Neutrophil (primary cell): ENCODE results near the gene CYP4F2.
"Not testable (repeated sequence)": the region's sequence is repeated elsewhere in the genome, so short reads cannot be mapped to it uniquely, and the experiment has no call there.

ENCODE experiments used
- H3K27ac ChIP-seq: fragments of 200-600 bp; sonication (generic); 2 replicates; pipeline ENCODE4 v1.5.1; 2016; ENCODE audit warnings: mild to moderate bottlenecking, moderate library complexity
- H3K27me3 ChIP-seq: fragments of 200-600 bp; sonication (generic); 2 replicates; pipeline ENCODE4 v1.6.0; 2016; ENCODE audit warnings: mild to moderate bottlenecking
- H3K36me3 ChIP-seq: fragments of 200-600 bp; sonication (generic); 2 replicates; pipeline ENCODE4 v1.5.1; 2017
- H3K4me1 ChIP-seq, 2 experiments: fragments of 200-600 bp in 1 of 2; sonication (generic) in 1 of 2; 1 replicate in 1 of 2; 2 replicates in 1 of 2; pipeline versions ENCODE4 v1.5.1 to v1.6.1; 2013 to 2016; ENCODE audit warnings: low read depth in 1 of 2, low read length in 1 of 2, mild to moderate bottlenecking in 1 of 2, moderate library complexity in 1 of 2; ENCODE audit not compliant: control insufficient read depth in 1 of 2, insufficient read depth in 1 of 2
- H3K4me3 ChIP-seq, 2 experiments: fragments of 200-600 bp in 1 of 2; sonication (generic) in 1 of 2; 1 replicate in 1 of 2; 2 replicates in 1 of 2; pipeline ENCODE4 v1.5.1; 2013 to 2016; ENCODE audit warnings: low read depth in 1 of 2, low read length in 1 of 2, mild to moderate bottlenecking in 1 of 2, moderate library complexity in 1 of 2
- H3K9me3 ChIP-seq: fragments of 200-600 bp; sonication (generic); 2 replicates; pipeline ENCODE4 v1.5.1; 2016
- CTCF ChIP-seq: fragments of 200-600 bp; sonication (generic); IDR thresholded peaks from 2 replicates; pipeline ENCODE4 v1.5.1; 2016; ENCODE audit warnings: antibody characterized with exemption

Gene CYP4F2

GRCh38 chr19:15836330-15837220 is 61.3 kb downstream of the CYP4F2 start:
- H3K4me3 ChIP-seq, result peak overlapping the region; percentile 67 to 81

GRCh38 chr19:15835565-15836329 is 62.1 kb downstream of the CYP4F2 start:
- not testable (repeated sequence) for H3K36me3 ChIP-seq, H3K27me3 ChIP-seq, H3K9me3 ChIP-seq
- peak overlapping the region; percentile 97 for H3K27ac ChIP-seq
- peaks cover 19 to 21% of the 10 kb centered on the region in 2 experiments for H3K4me1 ChIP-seq
- peak overlapping the region; percentile 67 to 81 for H3K4me3 ChIP-seq

More at GRCh38 chr19:15836330-15837220, 61.3 kb downstream of the CYP4F2 start:
- H3K36me3 ChIP-seq, result no peaks in the 10 kb centered on the region
- no peaks in the 10 kb centered on the region for H3K27me3 ChIP-seq
- peak; percentile 14 for TF ChIP-seq CTCF
- H3K27ac ChIP-seq, result peak overlapping the region; percentile 97
- peaks cover 19 to 21% of the 10 kb centered on the region in 2 experiments for H3K4me1 ChIP-seq
- no peaks in the 10 kb centered on the region for H3K9me3 ChIP-seq

GRCh38 chr19:15834232-15834631 is 63.6 kb downstream of the CYP4F2 start:
- not testable (repeated sequence) for H3K27ac ChIP-seq, H3K27me3 ChIP-seq, H3K36me3 ChIP-seq, H3K4me3 ChIP-seq, H3K9me3 ChIP-seq
- peaks cover 19 to 21% of the 10 kb centered on the region in 2 experiments for H3K4me1 ChIP-seq

GRCh38 chr19:15831626-15832025 is 66.2 kb downstream of the CYP4F2 start:
- no peak for TF ChIP-seq CTCF
- no peaks in the 10 kb centered on the region for H3K9me3 ChIP-seq
- H3K27me3 ChIP-seq, result no peaks in the 10 kb centered on the region
- H3K4me3 ChIP-seq, result no peak overlapping the region
- H3K4me1 ChIP-seq, result peaks cover 10% of the 10 kb centered on the region in 2 experiments
- H3K27ac ChIP-seq, result no peak overlapping the region
- H3K36me3 ChIP-seq, result no peaks in the 10 kb centered on the region

- Histone ChIP-seq H3K9me3 (no peaks in the 10 kb centered on the region), H3K4me1 (no peaks in the 10 kb centered on the region), H3K27ac (no peak overlapping the region), H3K27me3 (no peaks in the 10 kb centered on the region), H3K36me3 (no peaks in the 10 kb centered on the region), H3K4me3 (no peak overlapping the region)
- no peak for TF ChIP-seq CTCF
Measured at GRCh38 chr19:15829786-15830185, 68.1 kb downstream of the CYP4F2 start.

- no peak for TF ChIP-seq CTCF
- no peaks in the 10 kb centered on the region for H3K9me3 ChIP-seq
- H3K4me1 ChIP-seq, result no peaks in the 10 kb centered on the region
- no peaks in the 10 kb centered on the region for H3K36me3 ChIP-seq
- H3K27me3 ChIP-seq, result no peaks in the 10 kb centered on the region
- no peak overlapping the region for H3K4me3 ChIP-seq
- no peak overlapping the region for H3K27ac ChIP-seq
Measured at GRCh38 chr19:15829306-15829698, 68.6 kb downstream of the CYP4F2 start.

- not testable (repeated sequence) for H3K9me3 ChIP-seq, H3K4me3 ChIP-seq, H3K27ac ChIP-seq, H3K27me3 ChIP-seq, H3K4me1 ChIP-seq, H3K36me3 ChIP-seq
Measured at GRCh38 chr19:15828611-15829305, 69.1 kb downstream of the CYP4F2 start.
